ENCODE measurements around the gene GPC6. TPM values are rescaled to one million over a fixed set of nuclear protein-coding genes. Genes with fewer than 3 reads are reported as not detected.

Gene GPC6
- total RNA-seq, 1 donor from 2014 or later, result 13.8 TPM

DNA sequence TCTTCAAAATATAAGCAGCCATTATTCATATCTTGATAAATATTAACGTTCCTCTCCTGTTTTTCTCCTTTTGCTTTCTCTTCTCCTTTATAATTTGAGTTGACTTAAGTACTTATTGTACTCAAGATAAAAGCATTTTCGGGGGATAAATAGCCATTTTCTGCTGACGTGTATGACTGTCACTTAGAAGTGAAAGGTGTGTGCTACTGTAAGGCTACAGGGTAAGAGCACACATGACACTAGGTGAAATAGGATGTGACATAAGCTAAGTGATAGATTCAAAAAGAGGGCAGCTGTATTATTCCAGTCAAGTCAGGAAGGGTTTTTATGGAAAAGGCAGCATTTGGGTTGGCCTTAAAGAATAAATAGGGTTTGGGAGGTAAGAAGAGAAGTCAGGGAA is 128.5 kb downstream of the GPC6 start:
- Histone ChIP-seq H3K4me3 (no peak overlapping the region), H3K36me3 (no peaks in the 10 kb centered on the region), H3K9me3 (no peaks in the 10 kb centered on the region), H3K4me1 (no peaks in the 10 kb centered on the region), H3K27ac (no peak overlapping the region), H3K27me3 (no peaks in the 10 kb centered on the region)
- intact Hi-C loops (cut with DNase I), result no loop called here
- DNase-seq (ENCODE audit: extremely low spot score in 2 of 2), result no peak
- TF ChIP-seq POLR2A (IDR thresholded peaks at IDR 0.05) (no peak), POLR2AphosphoS5 (IDR thresholded peaks at IDR 0.05; ENCODE audit: insufficient read depth in 1 of 2, low read depth in 1 of 2) (no peak)
- TF ChIP-seq, protein P1, sequence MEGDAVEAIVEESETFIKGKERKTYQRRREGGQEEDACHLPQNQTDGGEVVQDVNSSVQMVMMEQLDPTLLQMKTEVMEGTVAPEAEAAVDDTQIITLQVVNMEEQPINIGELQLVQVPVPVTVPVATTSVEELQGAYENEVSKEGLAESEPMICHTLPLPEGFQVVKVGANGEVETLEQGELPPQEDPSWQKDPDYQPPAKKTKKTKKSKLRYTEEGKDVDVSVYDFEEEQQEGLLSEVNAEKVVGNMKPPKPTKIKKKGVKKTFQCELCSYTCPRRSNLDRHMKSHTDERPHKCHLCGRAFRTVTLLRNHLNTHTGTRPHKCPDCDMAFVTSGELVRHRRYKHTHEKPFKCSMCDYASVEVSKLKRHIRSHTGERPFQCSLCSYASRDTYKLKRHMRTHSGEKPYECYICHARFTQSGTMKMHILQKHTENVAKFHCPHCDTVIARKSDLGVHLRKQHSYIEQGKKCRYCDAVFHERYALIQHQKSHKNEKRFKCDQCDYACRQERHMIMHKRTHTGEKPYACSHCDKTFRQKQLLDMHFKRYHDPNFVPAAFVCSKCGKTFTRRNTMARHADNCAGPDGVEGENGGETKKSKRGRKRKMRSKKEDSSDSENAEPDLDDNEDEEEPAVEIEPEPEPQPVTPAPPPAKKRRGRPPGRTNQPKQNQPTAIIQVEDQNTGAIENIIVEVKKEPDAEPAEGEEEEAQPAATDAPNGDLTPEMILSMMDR (IDR thresholded peaks at IDR 0.05), result no peak

DNA sequence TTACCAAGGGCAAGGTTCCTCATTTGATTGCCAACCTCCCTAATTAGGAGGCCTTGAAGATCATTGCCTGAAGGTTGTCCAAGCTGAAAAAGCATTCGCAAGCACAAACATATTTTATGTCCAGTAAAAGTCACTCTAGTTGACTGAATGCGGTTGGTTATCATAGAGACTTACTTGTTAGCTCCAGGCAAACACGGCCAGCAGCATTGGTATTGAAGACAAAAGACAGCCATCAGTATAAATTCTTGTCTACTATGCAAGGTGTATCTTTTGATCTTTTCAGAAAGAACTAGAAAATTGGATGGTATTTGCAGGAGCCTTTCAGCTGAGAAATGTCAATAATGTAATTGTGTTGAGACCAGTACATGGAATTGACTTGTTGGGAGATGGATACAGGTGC is 129.9 kb downstream of the GPC6 start:
- Histone ChIP-seq H3K4me1 (no peaks in the 10 kb centered on the region), H3K27ac (no peak overlapping the region), H3K36me3 (no peaks in the 10 kb centered on the region), H3K4me3 (no peak overlapping the region), H3K27me3 (no peaks in the 10 kb centered on the region), H3K9me3 (no peaks in the 10 kb centered on the region)
- intact Hi-C loops (cut with DNase I), result no loop called here
- no peak for DNase-seq (ENCODE audit: extremely low spot score in 2 of 2)
- no peak for TF ChIP-seq POLR2AphosphoS5 (IDR thresholded peaks at IDR 0.05; ENCODE audit: insufficient read depth in 1 of 2, low read depth in 1 of 2)
- TF ChIP-seq POLR2A (IDR thresholded peaks at IDR 0.05), result no peak
- TF ChIP-seq, protein P1 (IDR thresholded peaks at IDR 0.05), result no peak

- TF ChIP-seq POLR2AphosphoS5 (IDR thresholded peaks at IDR 0.05; ENCODE audit: insufficient read depth in 1 of 2, low read depth in 1 of 2) (no peak), POLR2A (IDR thresholded peaks at IDR 0.05) (no peak)
- TF ChIP-seq, protein P1 (IDR thresholded peaks at IDR 0.05), result no peak
- intact Hi-C loops (cut with DNase I), result no loop called here
- no peak for DNase-seq (ENCODE audit: extremely low spot score in 2 of 2)
Measured at GRCh38 chr13:93360021-93360420, 133.4 kb downstream of the GPC6 start.

GRCh38 chr13:93361703-93362102 is 135.1 kb downstream of the GPC6 start:
- Histone ChIP-seq H3K36me3 (no peaks in the 10 kb centered on the region), H3K27ac (no peak overlapping the region), H3K9me3 (no peaks in the 10 kb centered on the region), H3K4me1 (no peaks in the 10 kb centered on the region), H3K4me3 (no peak overlapping the region), H3K27me3 (no peaks in the 10 kb centered on the region)
- TF ChIP-seq, protein P1 (IDR thresholded peaks at IDR 0.05), result no peak
- no peak for TF ChIP-seq POLR2AphosphoS5 (IDR thresholded peaks at IDR 0.05; ENCODE audit: insufficient read depth in 1 of 2, low read depth in 1 of 2)
- TF ChIP-seq POLR2A (IDR thresholded peaks at IDR 0.05), result no peak
- intact Hi-C loops (cut with DNase I), result no loop called here
- no peak for DNase-seq (ENCODE audit: extremely low spot score in 2 of 2)

More at GRCh38 chr13:93360021-93360420, 133.4 kb downstream of the GPC6 start:
- no peaks in the 10 kb centered on the region for H3K27me3 ChIP-seq
- no peaks in the 10 kb centered on the region for H3K9me3 ChIP-seq
- no peak overlapping the region for H3K4me3 ChIP-seq
- no peaks in the 10 kb centered on the region for H3K36me3 ChIP-seq
- no peaks in the 10 kb centered on the region for H3K4me1 ChIP-seq
- no peak overlapping the region for H3K27ac ChIP-seq

DNA sequence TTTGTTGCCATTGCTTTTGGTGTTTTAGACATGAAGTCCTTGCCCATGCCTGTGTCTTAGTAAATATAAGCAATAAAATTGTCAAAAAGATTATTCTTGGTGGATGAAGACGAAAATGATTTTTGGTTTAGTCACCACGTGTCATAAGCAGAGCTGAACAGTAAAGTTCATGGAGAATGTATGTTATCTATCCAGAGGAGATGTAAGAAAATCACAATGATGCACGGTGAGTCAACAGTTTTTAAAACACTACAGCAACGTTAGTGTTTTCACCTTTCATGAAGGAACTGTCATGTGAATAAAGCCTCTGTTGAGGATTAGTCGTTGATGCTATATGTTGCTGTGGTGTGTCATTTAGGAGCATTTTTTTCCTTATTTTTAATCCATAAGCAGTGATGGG is 137.6 kb downstream of the GPC6 start:
- intact Hi-C loops (cut with DNase I), result no loop called here
- H3K27ac ChIP-seq, result no peak overlapping the region
- H3K4me1 ChIP-seq, result no peaks in the 10 kb centered on the region
- H3K36me3 ChIP-seq, result no peaks in the 10 kb centered on the region
- H3K27me3 ChIP-seq, result no peaks in the 10 kb centered on the region
- H3K4me3 ChIP-seq, result no peak overlapping the region
- no peak for TF ChIP-seq POLR2A (IDR thresholded peaks at IDR 0.05)
- no peak for TF ChIP-seq POLR2AphosphoS5 (IDR thresholded peaks at IDR 0.05; ENCODE audit: insufficient read depth in 1 of 2, low read depth in 1 of 2)
- TF ChIP-seq, protein P1 (IDR thresholded peaks at IDR 0.05), result no peak
- DNase-seq (ENCODE audit: extremely low spot score in 2 of 2), result no peak
- H3K9me3 ChIP-seq, result no peaks in the 10 kb centered on the region

Measured in vagina (tissue), 2 donors.